ENCODE measurements around the gene SYT12.
"Not testable (repeated sequence)": the region's sequence is repeated elsewhere in the genome, so short reads cannot be mapped to it uniquely, and the experiment has no call there.

GRCh38 chr11:66989360-66989759, 33.6 kb upstream of the SYT12 start:
- TF ChIP-seq CTCF (IDR thresholded peaks at IDR 0.05; ENCODE audit: low read length); EZH2 (IDR thresholded peaks at IDR 0.05; ENCODE audit: borderline replicate concordance, low read length): not testable (repeated sequence)
